ENCODE measurements around the gene PQBP1.

PQBP1 gene

GRCh38 chrX:48902776-48903175 lies 5.0 kb downstream of the PQBP1 start:
- no peak for DNase-seq (ENCODE audit: low read depth in 1 of 2, low spot score in 1 of 2)
- Histone ChIP-seq H3K27me3 (ENCODE audit: insufficient read depth, poor library complexity, severe bottlenecking) (no peaks in the 10 kb centered on the region), H3K27ac (replicated peaks) (no peak overlapping the region), H3K4me3 (replicated peaks; ENCODE audit: insufficient read depth, low read length) (no peak overlapping the region)
- TF ChIP-seq CTCF (IDR thresholded peaks at IDR 0.05; ENCODE audit: insufficient read depth, low read length) = no peak
- no peak for TF ChIP-seq GABPA (IDR thresholded peaks at IDR 0.05; ENCODE audit: low read depth)
- no peak for TF ChIP-seq POLR2AphosphoS5 (IDR thresholded peaks at IDR 0.05; ENCODE audit: low read depth)
- no peak for TF ChIP-seq SPI1 (IDR thresholded peaks at IDR 0.05; ENCODE audit: borderline replicate concordance, low read depth)
- TF ChIP-seq REST (IDR thresholded peaks at IDR 0.05; ENCODE audit: insufficient replicate concordance, low read depth) = no peak

GRCh38 chrX:48903290-48903689 lies 5.6 kb downstream of the PQBP1 start:
- Histone ChIP-seq H3K27ac (replicated peaks) (no peak overlapping the region), H3K4me3 (replicated peaks; ENCODE audit: insufficient read depth, low read length) (no peak overlapping the region), H3K27me3 (ENCODE audit: insufficient read depth, poor library complexity, severe bottlenecking) (no peaks in the 10 kb centered on the region)
- DNase-seq (ENCODE audit: low read depth in 1 of 2, low spot score in 1 of 2) = no peak
- TF ChIP-seq SPI1 (IDR thresholded peaks at IDR 0.05; ENCODE audit: borderline replicate concordance, low read depth) = no peak
- TF ChIP-seq GABPA (IDR thresholded peaks at IDR 0.05; ENCODE audit: low read depth) = no peak
- no peak for TF ChIP-seq REST (IDR thresholded peaks at IDR 0.05; ENCODE audit: insufficient replicate concordance, low read depth)
- TF ChIP-seq POLR2AphosphoS5 (IDR thresholded peaks at IDR 0.05; ENCODE audit: low read depth) = no peak
- no peak for TF ChIP-seq CTCF (IDR thresholded peaks at IDR 0.05; ENCODE audit: insufficient read depth, low read length)

- TF ChIP-seq GABPA (IDR thresholded peaks at IDR 0.05; ENCODE audit: low read depth) (no peak), REST (IDR thresholded peaks at IDR 0.05; ENCODE audit: insufficient replicate concordance, low read depth) (no peak), SPI1 (IDR thresholded peaks at IDR 0.05; ENCODE audit: borderline replicate concordance, low read depth) (no peak), CTCF (IDR thresholded peaks at IDR 0.05; ENCODE audit: insufficient read depth, low read length) (no peak), POLR2AphosphoS5 (IDR thresholded peaks at IDR 0.05; ENCODE audit: low read depth) (no peak)
- Histone ChIP-seq H3K4me3 (replicated peaks; ENCODE audit: insufficient read depth, low read length) (no peak overlapping the region), H3K27ac (replicated peaks) (no peak overlapping the region), H3K27me3 (ENCODE audit: insufficient read depth, poor library complexity, severe bottlenecking) (no peaks in the 10 kb centered on the region)
- DNase-seq (ENCODE audit: low read depth in 1 of 2, low spot score in 1 of 2) = no peak
Measured at GRCh38 chrX:48904180-48904579, 6.5 kb downstream of the PQBP1 start.
